22Rv1 (cell line): ENCODE results near the gene SLC19A2.

Experiments
- CTCF ChIP-seq: fragments of 450-650 bp; IDR thresholded peaks from 2 replicates; pipeline ENCODE4 v1.5.1; 2017; ENCODE audit warnings: mild to moderate bottlenecking
- ZFX ChIP-seq: fragments of 450-650 bp; IDR thresholded peaks from 2 replicates; pipeline ENCODE4 v1.6.1; 2017; ENCODE audit warnings: antibody characterized with exemption, borderline replicate concordance

- TF ChIP-seq CTCF, result no peak
- TF ChIP-seq ZFX, result no peak
Observed at GRCh38 chr1:169514566-169515270, 29.0 kb upstream of the SLC19A2 start.
